T-helper 17 cell (primary cell): Measurements from ENCODE around the gene GUF1. TPM values are rescaled to one million over a fixed set of nuclear protein-coding genes. Genes with fewer than 3 reads are reported as not detected.

Experiments
- ATAC-seq: fragments of 150-1000 bp; cut with Tn5 transposase; 2 replicates; pipeline ENCODE4 v1.10.0; 2021; ENCODE audit warnings: mild to moderate bottlenecking, moderate library complexity
- DNase-seq, 3 donors: peaks; one replicate each; pipeline versions ENCODE4 v3.0.0 to v3.0.0-alpha.2; 2020 to 2021
- H3K9me3 ChIP-seq: one replicate; pipeline ENCODE4 v1.7.0; 2013; ENCODE audit warnings: low read length, mild to moderate bottlenecking; ENCODE audit not compliant: control insufficient read depth, poor library complexity, severe bottlenecking
- H3K27ac Mint-ChIP-seq: one replicate; pipeline ENCODE4 v1.8.0; 2022; ENCODE audit warnings: mild to moderate bottlenecking, moderate library complexity, mixed read lengths
- H3K27me3 Mint-ChIP-seq: one replicate; pipeline ENCODE4 v1.8.0; 2022; ENCODE audit warnings: mixed read lengths
- H3K36me3 Mint-ChIP-seq: one replicate; pipeline ENCODE4 v1.8.0; 2022; ENCODE audit warnings: low read depth, mixed read lengths
- H3K4me1 Mint-ChIP-seq: one replicate; pipeline ENCODE4 v1.8.0; 2022; ENCODE audit warnings: mild to moderate bottlenecking, mixed read lengths
- H3K4me3 Mint-ChIP-seq: one replicate; pipeline ENCODE4 v1.8.0; 2022; ENCODE audit warnings: mild to moderate bottlenecking, moderate library complexity, mixed read lengths
- total RNA-seq, 4 donors: library from RNA in 2 of 4; stranded (reverse) in 2 of 4; gene quantifications; one replicate each; pipeline ENCODE4 v1.2.3 and lab custom pipeline; 2022 to 2026

Gene GUF1
- total RNA-seq, 2 donors from 2014 or later: 15.7 to 19.3 TPM

DNA sequence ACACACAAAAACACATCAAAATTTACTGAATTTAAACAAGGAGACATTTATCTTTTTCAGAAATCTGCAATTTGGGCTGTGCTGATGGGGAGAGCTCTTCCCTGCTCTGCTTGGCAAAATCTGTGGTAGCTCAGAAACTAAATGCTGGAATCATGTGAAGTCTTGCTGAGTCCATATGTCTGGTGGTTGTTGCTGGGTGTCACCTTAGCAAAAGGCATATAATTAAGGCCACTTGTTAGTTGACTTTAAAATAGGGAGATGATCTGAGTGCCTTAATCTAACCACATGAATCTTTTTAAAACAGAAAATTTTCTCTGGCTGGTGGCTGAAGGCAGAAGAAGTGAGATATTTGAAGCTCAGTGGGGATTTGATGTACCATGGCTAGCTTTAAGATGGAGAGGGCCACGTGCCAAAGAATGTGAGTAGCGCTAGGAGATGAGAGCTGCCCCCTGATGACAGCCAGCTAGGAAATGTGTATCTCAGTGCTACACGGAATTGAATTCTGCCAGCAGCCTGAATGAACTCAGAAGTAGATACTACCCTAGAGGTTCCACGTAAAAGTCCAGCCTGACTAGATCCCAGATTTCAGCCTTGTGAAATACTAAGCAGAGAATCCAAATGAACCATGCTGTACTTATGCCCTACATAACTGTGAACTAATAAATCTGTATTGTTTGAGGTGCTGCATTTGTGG lies 7.6 kb upstream of the GUF1 start:
- H3K9me3 ChIP-seq: no peaks in the 10 kb centered on the region
- ATAC-seq: no peak
- peaks cover 2% of the 10 kb centered on the region for H3K36me3 Mint-ChIP-seq
- H3K27ac Mint-ChIP-seq: no peak overlapping the region
- H3K27me3 Mint-ChIP-seq: peaks cover 36% of the 10 kb centered on the region
- no peaks in the 10 kb centered on the region for H3K4me1 Mint-ChIP-seq
- no peak for DNase-seq
- H3K4me3 Mint-ChIP-seq: no peak overlapping the region

DNA sequence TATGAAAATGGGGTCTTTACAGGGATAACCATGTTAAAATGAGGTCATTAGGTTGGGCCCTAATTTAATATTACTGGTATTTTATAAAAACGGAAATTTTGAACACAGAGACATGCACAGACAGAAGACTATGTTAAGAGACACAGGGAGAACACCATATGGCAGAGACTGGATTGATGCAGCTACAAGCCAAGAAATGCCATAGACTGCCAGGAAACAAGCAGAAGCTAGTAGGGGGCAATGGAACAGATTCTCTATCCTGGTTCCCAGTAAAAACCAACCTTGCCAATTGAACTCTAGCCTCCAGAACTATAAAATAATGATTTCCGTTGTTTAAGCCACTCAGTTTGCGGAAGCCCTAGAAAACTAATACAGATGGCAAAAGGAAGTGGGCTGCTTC lies 6.6 kb upstream of the GUF1 start:
- Mint-ChIP-seq H3K4me3 (no peak overlapping the region), H3K4me1 (no peaks in the 10 kb centered on the region), H3K36me3 (peaks cover 2% of the 10 kb centered on the region), H3K27me3 (peaks cover 36% of the 10 kb centered on the region), H3K27ac (no peak overlapping the region)
- DNase-seq (no peak), ATAC-seq (no peak)
- no peaks in the 10 kb centered on the region for H3K9me3 ChIP-seq

- Mint-ChIP-seq H3K4me3 (no peak overlapping the region), H3K27me3 (peaks cover 20% of the 10 kb centered on the region), H3K36me3 (peaks cover 2% of the 10 kb centered on the region), H3K27ac (no peak overlapping the region), H3K4me1 (peaks cover 13% of the 10 kb centered on the region)
- DNase-seq: no peak
- no peak for ATAC-seq
- H3K9me3 ChIP-seq: no peaks in the 10 kb centered on the region
Observed at GRCh38 chr4:44674471-44674870, 3.7 kb upstream of the GUF1 start.

GRCh38 chr4:44675366-44675765 lies 2.9 kb upstream of the GUF1 start:
- Mint-ChIP-seq H3K4me3 (no peak overlapping the region), H3K4me1 (peaks cover 13% of the 10 kb centered on the region), H3K27me3 (peaks cover 14% of the 10 kb centered on the region), H3K27ac (no peak overlapping the region), H3K36me3 (peaks cover 2% of the 10 kb centered on the region)
- ATAC-seq (no peak), DNase-seq (no peak)
- H3K9me3 ChIP-seq: no peaks in the 10 kb centered on the region

DNA sequence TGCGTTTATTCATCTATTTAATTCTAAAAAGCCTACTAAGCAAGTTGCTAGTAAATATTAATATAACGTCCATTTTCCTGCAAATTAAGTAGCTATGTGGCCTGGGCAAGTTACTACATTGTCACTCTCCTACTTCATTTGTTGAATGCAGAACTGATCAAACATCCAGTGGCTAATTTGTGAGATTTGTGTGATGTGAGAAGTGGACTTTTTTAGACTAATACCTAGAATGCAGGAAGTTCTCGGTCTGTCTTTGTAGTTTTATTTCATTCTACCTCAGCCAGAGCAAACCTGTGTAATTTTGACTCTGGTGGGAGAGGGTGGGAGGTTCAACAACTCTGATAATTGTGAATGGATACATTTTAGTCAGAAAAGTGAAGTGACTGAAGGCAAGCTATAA lies 840 bp downstream of the GUF1 start:
- Mint-ChIP-seq H3K36me3 (peaks cover 2% of the 10 kb centered on the region), H3K27ac (peak overlapping the region; percentile 98), H3K27me3 (no peaks in the 10 kb centered on the region), H3K4me1 (peaks cover 19% of the 10 kb centered on the region), H3K4me3 (peak overlapping the region; percentile 93)
- no peaks in the 10 kb centered on the region for H3K9me3 ChIP-seq
- ATAC-seq (no peak), DNase-seq (no peak)

- ATAC-seq: no peak
- Mint-ChIP-seq H3K4me1 (peaks cover 8% of the 10 kb centered on the region), H3K36me3 (peaks cover 2% of the 10 kb centered on the region)
Observed at GRCh38 chr4:44684648-44685047, 6.4 kb downstream of the GUF1 start.

DNA sequence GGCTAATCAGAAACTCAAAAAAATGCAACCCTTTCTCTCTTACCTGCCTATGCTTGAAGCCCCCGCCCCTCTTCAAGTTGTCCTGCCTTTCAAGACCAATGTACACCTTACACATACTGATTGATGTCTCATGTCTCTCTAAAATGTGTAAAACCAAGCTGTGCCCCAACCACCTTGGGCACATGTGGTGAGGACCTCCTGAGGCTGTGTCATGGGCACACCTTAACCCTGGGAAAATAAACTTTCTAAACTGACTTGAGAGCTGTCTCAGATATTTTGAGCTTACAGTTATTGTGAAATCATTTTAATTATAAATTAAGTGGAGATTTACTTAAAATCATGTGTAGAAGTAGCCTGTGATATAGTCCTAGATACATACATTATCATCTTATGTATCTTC lies 22.2 kb downstream of the GUF1 start:
- no peaks in the 10 kb centered on the region for H3K9me3 ChIP-seq
- Mint-ChIP-seq H3K27ac (no peak overlapping the region), H3K4me1 (peaks cover 2% of the 10 kb centered on the region), H3K4me3 (no peak overlapping the region), H3K36me3 (peaks cover 2% of the 10 kb centered on the region), H3K27me3 (no peaks in the 10 kb centered on the region)
- ATAC-seq: no peak
- no peak for DNase-seq

More at GRCh38 chr4:44684648-44685047, 6.4 kb downstream of the GUF1 start:
- Mint-ChIP-seq H3K27ac (peak overlapping the region; percentile 21), H3K4me3 (no peak overlapping the region), H3K27me3 (no peaks in the 10 kb centered on the region)
- no peaks in the 10 kb centered on the region for H3K9me3 ChIP-seq
- no peak for DNase-seq

GRCh38 chr4:44701037-44701436 lies 22.8 kb downstream of the GUF1 start:
- DNase-seq (no peak), ATAC-seq (no peak)
- no peak overlapping the region for H3K4me3 Mint-ChIP-seq
- peaks cover 2% of the 10 kb centered on the region for H3K36me3 Mint-ChIP-seq
- H3K27me3 Mint-ChIP-seq: no peaks in the 10 kb centered on the region
- H3K4me1 Mint-ChIP-seq: peaks cover 2% of the 10 kb centered on the region
- H3K9me3 ChIP-seq: no peaks in the 10 kb centered on the region
- H3K27ac Mint-ChIP-seq: peak overlapping the region; percentile 41

DNA sequence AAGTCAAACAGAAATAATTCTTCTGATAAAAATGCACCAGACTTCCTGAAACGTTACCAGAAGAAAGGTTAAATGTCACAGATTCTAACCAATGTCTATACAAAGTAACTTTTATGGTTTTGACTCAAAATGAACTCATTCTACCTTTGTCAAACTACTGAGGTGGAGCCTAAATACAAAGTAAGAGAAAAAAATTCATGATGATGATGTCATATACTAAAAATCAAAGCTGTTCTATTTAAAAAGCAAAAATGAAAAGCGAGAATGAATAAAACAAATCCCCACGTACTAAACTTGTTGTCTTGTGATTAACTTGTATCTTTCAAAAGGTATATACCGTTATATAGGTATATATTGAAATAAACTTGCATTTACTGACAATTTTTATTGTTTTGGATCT lies 26.5 kb downstream of the GUF1 start:
- DNase-seq (no peak), ATAC-seq (no peak)
- Mint-ChIP-seq H3K36me3 (peaks cover 3% of the 10 kb centered on the region), H3K4me1 (peaks cover 3% of the 10 kb centered on the region), H3K27me3 (no peaks in the 10 kb centered on the region), H3K4me3 (no peak overlapping the region), H3K27ac (no peak overlapping the region)
- H3K9me3 ChIP-seq: no peaks in the 10 kb centered on the region

DNA sequence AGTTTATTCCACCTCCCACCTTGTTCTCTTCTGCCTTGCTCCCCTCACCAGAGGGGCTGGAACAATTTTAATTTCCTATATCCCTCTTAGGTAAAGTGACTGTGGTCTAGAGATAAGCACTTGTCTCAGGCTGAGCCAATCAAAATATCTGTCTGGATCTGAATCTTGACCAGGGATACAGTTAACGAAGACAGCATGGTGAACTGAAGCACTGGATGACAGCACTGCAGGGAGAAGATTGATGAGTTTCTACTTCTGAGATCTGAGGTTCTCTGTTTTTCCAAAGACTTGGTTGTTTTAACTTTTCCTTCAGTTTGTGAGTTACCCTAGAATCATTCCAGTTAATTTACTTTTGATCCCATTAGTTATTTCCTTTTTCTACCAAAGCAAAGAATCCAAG lies 34.9 kb downstream of the GUF1 start:
- Mint-ChIP-seq H3K27ac (no peak overlapping the region), H3K4me1 (peaks cover 6% of the 10 kb centered on the region), H3K36me3 (peaks cover 2% of the 10 kb centered on the region), H3K27me3 (no peaks in the 10 kb centered on the region), H3K4me3 (no peak overlapping the region)
- no peaks in the 10 kb centered on the region for H3K9me3 ChIP-seq
- ATAC-seq (no peak), DNase-seq (no peak)

DNA sequence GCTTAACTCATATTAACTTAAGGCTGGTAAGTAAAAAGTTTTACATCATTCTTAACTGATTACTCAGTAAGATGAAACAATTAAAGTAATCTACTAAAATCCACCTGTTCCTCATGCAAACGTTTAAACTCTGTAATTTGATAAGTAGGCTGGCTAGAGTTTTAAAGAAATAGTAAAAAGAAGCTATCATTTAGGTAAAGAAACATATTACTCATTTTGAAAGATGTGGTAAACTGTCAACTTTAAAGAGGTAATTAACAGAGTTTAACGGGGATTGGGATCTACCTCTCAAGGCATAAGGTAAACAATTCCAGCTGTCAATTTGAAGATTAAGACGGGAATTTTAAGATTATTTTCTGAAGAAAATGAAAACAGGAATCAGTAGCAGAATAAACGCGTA lies 38.4 kb downstream of the GUF1 start:
- ATAC-seq: no peak
- no peak overlapping the region for H3K27ac Mint-ChIP-seq
- H3K27me3 Mint-ChIP-seq: no peaks in the 10 kb centered on the region
- H3K4me3 Mint-ChIP-seq: no peak overlapping the region
- peaks cover 12% of the 10 kb centered on the region for H3K4me1 Mint-ChIP-seq
- no peaks in the 10 kb centered on the region for H3K36me3 Mint-ChIP-seq
- H3K9me3 ChIP-seq: no peaks in the 10 kb centered on the region
- DNase-seq: no peak

GRCh38 chr4:44720371-44720770 lies 42.2 kb downstream of the GUF1 start:
- H3K36me3 Mint-ChIP-seq: no peaks in the 10 kb centered on the region
- no peaks in the 10 kb centered on the region for H3K27me3 Mint-ChIP-seq
- H3K9me3 ChIP-seq: no peaks in the 10 kb centered on the region
- no peak for DNase-seq
- H3K27ac Mint-ChIP-seq: peak overlapping the region; percentile 21
- H3K4me1 Mint-ChIP-seq: peaks cover 18% of the 10 kb centered on the region
- ATAC-seq: no peak
- H3K4me3 Mint-ChIP-seq: no peak overlapping the region

DNA sequence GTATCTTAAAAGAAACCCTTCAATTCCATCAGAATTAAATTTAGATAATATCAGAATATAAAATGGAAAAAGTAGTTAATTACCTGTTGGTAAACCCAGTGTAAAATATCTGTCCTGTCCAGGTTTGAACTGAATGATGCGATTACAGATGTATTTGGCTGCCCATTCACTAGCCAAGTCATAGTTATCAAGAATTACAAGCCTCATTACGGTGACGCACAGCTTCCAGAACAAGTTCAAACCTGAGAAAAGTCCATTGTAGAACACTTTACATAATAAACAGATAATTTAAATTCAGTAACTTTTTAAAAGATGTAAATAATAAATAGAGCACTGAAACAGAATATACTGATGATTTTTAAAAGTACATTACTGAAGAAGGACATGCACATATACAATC lies 43.8 kb downstream of the GUF1 start:
- no peak overlapping the region for H3K27ac Mint-ChIP-seq

DNA sequence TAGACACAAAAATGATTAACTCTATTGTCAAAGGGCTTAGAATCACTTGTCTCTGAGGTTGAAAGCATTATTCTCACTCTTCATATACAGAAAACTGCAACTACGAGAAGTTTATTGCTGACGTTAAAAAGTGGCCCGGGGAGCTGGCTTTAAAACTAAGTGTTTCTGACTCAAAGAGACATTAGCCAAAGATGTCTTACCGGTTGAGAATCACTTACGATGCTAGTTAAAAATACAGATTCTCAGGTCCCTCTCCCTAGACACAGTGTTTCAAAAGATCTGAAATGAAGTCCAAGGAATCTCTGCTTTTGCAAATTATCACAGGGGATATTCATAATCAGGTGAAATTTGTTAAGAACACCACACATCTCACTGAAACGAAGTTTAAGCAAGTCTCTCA lies 46.9 kb downstream of the GUF1 start:
- peak overlapping the region; percentile 97 for H3K27ac Mint-ChIP-seq
- H3K27me3 Mint-ChIP-seq: no peaks in the 10 kb centered on the region
- peaks cover 3% of the 10 kb centered on the region for H3K36me3 Mint-ChIP-seq
- H3K9me3 ChIP-seq: no peaks in the 10 kb centered on the region
- peak overlapping the region; percentile 96 for H3K4me3 Mint-ChIP-seq
- no peak for DNase-seq
- peaks cover 32% of the 10 kb centered on the region for H3K4me1 Mint-ChIP-seq
- ATAC-seq: no peak

More for the DNA sequence above, 43.8 kb downstream of the GUF1 start:
- DNase-seq (no peak), ATAC-seq (no peak)
- no peaks in the 10 kb centered on the region for H3K27me3 Mint-ChIP-seq
- peaks cover 31% of the 10 kb centered on the region for H3K4me1 Mint-ChIP-seq
- no peaks in the 10 kb centered on the region for H3K9me3 ChIP-seq
- H3K4me3 Mint-ChIP-seq: no peak overlapping the region
- peaks cover 3% of the 10 kb centered on the region for H3K36me3 Mint-ChIP-seq
